NCI-H1417 treated with DMSO at 0.1 percent for 48 hours (cell line): ENCODE results near the gene SAC3D1.

Source experiments
- DNase-seq: peaks from one replicate; lab custom pipeline; 2025; lab: John Stamatoyannopoulos, UW

SAC3D1 gene

DNA sequence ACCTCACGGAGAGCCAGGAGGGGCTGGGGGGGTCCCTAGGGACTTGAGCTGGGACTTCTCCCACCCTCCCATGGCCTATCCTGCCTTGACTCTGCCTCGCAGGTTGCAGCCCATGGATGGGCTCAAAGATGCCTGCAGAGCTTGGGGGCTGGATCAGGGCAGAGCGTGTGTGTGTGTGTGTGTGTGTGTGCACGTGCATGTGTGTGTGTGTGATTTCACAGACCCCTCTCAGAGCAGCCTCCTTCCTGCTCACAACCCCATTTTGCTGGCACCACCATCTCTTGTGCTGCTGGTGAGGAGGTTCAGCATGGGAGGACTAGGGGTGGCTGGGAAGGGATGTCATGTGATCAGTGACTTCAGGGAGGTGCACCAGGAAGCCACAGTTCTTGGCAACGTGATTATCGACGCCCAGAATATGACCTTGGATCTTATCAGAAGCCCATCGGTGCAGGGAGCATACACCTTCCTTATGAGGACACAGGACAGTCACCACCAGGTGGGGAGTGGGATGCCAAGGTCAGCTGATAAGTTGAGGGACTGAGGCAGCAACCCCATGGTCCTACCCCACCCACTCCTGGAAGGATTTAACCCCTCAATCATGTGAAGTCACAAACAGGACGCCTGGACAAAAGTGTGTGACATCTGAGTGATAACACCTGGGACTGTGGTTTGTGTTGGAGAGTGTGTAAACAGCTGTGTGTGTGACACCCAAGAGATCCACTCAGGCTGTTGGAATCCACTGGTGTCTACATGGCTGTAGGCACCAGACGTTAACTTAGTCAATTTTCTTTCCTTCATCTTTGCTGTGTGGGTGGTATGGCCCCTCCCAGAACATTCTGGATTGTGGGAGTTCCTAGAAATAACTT is 19.2 kb downstream of the SAC3D1 start:
- DNase-seq, result no peak

DNA sequence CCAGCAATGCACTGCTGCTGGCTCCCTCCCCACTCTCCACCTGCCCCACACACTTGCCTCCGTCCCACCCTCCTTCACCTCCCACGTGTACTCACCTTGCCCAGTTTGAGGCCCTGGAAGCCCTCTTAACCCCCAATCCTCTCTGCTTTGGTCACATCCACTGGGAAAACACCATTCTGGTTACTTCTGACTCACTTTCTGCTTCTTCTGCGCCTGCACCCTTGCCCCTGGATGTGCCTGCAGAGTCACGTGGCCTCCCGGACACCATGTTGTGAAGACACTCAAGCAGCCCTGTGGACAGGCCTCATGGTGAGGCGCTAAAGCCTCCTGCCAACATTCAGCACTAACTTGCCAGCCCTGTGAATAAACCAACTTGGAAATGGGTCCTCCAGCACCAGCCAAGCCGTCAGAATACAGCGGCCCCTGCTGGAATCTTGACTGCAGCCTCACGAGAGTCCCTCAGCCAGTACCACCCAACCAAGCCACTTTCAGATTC is 20.0 kb downstream of the SAC3D1 start:
- DNase-seq, result no peak

DNA sequence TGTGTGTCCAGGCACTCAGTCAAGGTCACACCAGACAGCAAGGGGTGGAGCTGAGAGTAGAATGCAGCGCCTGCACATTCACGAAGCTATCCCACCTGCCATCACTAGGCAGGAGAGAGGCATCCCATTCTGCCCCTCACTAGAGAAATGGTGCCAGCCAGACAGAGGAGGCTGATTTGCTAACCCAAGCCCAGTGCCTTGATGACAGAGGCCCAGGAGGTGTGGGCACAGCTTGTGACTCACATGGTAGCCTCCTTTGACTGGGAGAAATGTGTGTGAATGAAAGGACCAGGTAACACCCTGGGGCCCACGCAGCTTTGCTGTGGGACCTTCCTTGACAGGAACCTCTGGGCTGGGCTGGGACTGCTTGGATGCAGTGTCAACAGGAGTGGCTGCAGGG is 22.5 kb downstream of the SAC3D1 start:
- no peak for DNase-seq

DNA sequence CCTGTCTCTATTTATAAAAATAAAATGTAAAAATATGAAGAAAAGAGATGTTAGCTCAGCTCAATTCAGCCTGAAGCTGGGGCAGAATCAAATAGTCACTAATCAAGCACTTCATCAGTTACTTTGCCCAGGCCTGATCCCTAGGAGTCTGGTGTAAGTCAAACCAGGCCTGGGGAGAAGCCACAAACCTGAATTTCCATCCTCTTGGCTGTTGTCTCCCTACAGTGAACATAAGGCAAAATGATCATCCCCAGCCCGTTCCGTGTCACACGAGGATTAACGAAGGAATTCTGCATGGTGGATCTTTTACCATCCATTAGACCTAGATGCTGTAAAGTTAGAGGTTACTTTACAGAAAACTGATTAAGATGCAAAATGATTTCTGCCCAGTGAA is 23.8 kb downstream of the SAC3D1 start:
- no peak for DNase-seq

DNA sequence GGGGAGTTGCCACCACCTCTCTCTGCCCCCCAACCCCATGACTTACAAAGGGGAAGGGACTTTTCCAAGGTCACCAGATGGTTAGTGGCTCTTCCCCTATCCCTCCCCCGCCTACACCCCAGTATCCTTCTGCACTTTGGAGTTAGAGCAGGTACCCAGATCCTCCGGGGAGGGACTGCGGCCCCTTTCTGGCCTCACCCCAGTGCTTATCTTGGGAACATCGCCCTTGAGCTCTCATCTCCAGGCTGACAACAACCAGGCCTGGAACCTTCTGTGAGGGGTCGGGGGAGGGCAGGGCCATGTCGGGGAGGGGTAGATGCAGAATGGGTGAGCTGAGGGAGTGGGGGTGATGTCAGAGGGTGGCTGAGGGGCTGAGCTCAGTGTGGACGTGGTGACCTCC is 24.8 kb downstream of the SAC3D1 start:
- DNase-seq, result no peak

DNA sequence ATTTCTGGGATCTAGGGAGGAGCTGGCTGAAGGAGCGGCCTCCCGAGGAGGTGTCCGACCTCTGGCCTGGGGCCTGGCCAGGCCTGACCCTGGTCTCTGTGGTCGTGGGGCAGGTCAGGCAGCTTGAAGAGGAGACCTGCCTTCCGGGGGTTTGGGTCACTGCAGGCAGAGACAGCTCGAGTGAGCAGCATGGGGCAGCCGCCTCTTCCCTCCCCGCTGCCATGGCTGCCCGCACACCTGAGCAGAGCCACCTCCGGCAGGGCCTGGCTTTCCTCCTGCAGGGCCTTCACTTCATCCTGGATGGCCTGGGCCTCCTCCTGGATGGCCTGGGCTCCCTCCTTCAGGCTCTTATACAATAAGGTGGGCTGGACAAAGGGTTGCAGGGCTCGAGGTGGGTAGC is 25.3 kb downstream of the SAC3D1 start:
- DNase-seq, result no peak

DNA sequence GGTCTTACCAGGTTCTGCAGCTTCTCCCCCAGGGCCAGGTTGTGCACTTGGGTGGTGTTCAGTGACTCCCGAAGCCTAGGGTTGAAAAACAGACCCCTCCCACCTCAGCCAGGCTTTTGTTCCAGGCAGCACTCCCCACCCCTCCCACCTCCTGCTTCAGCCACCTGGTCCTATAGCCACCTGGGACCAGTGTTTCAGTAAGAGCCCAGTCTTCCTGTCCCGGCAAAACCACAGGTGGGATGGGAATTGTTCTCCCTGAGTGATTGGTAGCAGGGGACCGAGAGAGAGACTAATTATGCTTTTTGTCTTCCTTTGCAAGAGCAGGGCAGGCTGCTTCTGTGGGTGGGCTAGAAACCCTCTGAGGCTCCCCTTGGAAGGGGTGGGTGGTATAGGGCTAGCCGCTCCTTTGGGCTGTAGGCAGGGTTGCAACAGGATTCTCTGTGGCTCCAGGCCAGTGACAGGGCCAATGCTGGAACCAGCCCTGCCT is 25.8 kb downstream of the SAC3D1 start:
- DNase-seq, result peak; percentile 37

DNA sequence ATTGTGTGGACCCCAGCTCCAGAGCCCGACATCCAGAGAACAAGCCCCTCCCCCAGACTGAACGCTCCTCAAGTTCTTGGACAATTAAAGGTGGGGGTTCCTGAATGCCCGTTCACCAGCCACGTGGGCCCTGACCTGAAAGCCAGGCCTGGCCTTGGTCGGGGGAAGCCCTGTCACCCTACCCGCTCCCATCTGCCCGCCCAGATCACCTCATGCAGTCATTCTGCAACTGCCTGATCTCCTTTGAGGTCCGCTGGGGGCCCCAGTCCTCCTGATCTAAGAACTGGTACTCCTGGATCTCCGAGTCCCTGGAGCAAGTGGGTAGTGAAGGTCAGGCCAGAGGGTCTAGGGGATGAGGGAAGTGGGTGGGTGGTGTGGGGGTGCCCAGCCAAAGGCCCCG is 26.4 kb downstream of the SAC3D1 start:
- DNase-seq, result no peak

DNA sequence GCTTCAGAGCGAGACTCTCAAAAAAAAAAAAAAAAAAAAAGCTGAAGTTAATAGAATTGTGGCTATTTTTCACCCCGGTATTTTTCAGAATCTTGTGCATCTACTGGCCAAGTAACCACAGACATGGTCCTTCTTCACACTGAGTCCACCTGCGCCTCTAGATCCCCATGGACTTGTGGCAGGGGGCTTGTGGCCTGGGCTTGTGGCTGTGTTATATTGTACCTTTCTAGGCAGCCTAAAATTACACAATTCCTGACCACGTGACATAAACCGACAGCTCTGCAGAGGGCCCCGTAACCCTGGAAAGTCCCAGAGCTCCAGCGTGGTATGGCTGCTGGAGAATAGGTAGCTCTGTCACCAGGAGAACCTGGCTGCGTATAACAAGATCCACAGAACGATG is 28.2 kb downstream of the SAC3D1 start:
- DNase-seq, result no peak

DNA sequence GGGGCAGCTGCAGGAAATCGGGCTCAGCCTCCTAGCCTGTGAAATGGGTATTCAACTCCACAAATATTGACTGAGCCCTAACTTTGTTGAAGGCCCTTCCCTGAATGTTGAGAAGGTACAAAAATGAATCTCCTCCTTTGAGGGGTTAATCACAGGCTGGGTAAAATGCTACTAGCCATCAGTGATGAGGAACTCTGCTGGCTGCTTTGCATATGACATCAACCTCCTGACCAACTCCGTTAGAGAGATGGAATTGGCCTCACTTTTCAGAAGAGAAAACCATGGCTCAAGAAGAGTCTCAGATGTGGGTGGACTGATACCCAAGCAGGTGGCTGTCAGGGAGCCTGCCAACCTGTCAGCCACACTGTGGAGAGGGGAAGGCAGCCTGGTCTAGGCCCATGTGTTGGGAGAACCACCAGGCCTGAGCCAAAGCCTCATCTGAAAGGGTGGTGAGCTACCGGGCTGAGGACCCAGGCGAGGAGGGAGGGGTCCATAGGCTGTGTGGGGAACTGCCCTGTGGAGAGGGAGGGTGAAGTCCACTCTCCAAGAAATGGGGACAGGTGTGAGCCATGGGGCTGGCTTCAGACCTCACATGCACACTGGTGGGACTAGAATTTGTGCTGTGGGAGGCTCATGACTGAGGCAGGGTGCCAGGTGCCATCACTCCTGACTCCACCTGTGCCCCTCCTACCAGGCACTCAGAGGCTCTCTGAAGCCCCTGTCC is 31.1 kb downstream of the SAC3D1 start:
- DNase-seq, result no peak

DNA sequence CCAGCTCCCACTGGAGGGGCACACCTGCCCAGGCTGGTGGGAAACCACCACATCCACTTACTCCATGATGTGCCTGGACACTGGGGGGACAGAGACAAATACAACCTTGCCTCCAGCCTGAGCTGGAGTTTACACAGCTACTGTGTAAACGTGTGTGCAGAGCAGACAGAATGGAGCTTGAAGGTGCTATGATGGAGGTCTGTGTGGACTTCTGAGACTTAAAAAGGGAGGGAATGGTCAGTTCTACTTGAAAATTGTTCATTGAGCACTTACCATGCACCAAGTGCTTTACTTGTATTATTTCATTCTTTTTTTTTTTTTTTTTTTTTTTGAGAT is 31.6 kb downstream of the SAC3D1 start:
- DNase-seq, result no peak

DNA sequence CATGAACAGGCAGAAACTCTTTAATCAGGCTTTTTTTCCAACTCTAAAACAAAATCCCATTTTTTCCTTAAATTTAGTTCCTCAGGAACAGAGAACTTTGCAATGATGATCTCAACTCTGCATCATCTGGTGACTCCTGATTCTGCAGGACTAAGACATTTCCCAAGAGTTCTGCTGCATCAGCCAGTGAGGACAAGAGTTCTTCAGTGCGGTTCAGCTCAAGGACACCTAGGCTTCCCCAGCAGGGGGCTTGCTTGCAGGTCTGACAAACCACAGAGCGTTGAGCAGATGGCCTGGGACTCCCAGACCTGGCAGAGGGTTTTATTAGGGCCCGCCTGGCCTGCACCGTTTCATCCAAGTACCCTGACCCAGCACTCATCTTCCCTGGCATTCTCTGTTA is 36.4 kb downstream of the SAC3D1 start:
- no peak for DNase-seq

DNA sequence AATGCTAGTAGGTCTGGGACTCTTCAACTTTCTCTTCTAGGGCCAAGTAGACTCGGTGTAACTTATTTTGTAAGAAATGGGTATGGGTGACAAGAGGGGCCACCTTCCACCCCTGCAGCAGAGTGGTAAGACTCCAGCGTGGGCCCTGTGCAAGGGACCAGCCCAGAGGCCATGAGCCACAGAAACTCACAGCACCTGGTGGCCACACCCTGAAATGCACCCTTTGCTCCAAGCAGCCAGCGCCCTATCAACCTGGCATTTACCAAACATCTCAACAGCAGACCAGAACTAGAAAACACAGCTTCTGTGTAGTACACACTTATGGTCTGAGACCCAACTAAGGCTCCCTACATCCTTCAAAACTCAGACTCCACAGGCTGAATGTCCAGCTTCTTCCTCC is 37.1 kb downstream of the SAC3D1 start:
- no peak for DNase-seq

DNA sequence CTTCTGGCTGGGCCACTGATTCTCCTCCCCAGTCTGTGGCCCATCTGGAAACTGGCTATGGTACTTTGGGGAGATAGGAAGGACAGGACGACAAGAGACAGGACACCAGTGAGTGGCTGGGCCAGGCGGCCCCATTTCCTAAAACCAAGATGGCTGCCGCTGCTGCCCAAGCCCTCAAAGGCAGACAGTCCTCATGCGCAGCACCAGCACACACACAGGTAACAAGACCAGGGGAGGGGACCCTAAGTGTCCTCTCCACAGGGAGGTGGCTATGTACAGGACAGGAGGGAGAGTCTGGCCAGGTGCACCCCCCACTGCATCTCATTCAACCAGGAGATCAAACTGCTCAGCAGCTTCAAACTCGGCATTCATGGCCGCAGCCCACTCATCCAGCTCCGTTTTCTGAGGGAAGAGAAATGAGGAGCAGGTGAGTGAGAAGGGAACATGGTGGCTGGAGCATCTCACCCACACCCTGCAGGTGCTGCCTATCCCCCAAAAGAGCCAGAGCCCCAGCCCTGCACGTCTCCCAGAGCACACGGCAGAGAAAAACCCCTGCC is 37.9 kb downstream of the SAC3D1 start:
- DNase-seq, result no peak

DNA sequence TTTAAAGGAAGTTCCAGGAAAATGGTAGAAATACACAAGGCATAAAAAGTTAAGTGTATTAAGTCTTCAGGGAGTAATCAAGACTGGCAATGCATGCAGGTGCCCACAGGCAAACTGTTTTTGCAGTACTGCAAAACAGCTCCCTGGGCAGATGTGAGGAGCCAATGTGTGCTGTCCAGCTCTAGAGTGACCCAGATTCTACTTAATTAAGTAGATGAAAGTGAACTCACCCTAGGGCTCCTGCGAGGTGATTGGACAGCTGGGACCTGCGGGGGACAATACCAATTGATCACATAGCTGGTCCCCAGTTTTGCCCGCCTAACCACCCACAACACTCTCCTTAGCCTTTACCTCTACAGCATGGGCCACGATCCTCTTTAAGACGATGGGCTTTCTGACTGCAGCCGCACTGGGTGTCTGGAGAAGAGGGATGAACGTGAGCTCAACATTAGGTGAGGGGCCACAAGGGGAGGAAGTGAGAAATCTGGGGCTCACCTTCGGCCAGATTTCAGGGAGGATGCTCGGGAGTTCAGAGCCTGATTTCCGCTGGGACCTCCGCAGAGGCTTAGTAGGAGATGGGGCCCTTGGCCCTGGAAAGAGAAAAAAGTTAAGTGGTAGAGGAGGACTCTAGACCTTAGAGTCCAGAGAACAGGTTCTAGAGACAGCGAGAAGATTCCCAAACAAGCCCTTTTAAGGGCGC is 42.3 kb downstream of the SAC3D1 start:
- no peak for DNase-seq

DNA sequence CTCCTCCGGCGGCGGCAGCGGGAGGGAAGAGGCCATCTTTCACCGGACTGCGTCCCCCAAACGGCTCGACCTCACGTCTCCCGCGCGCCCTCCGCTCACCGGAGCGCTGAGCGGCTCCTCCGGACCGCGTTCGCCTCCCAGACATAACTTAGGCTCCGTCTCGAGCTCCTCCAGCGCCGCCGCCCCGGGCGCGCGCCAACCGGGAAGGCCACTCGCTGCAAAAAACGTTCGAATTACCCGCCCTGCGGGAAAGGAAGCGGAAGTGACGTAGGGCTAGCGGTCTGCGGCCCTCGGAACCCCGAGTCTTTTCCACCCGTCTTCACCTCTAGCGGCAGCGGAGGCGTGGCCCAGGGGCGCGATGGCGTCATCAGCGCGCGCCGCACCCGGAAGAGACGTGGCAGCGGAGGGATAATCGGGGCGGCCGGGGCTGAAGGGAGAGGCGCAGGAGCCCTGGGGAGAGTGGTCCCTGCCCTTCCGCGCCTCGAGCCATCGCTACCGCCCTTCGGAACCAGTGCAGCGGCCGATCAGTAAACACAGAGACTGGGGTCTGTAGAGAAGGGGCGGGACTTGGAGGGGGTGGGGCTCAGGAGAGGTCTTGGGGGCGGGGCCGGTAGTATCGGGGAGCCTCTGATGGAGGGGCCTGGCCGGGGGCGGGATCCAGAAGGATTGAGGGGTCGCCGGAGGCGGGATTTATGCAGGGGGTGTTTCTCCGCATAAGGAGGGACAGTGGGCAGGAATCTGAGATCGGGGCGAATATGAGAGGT is 43.0 kb downstream of the SAC3D1 start, which contains the start of the genes CDCA5 and ZFPL1:
CDCA5 (minus strand) TSS at position 207 of the 764 bp plus-strand sequence; CDS start at position 145, 62 bp downstream.
ZFPL1 (plus strand) TSS at position 389 of the 764 bp plus-strand sequence. CDS start 477 bp downstream, outside the sequence.
- DNase-seq, result peak; percentile 82

DNA sequence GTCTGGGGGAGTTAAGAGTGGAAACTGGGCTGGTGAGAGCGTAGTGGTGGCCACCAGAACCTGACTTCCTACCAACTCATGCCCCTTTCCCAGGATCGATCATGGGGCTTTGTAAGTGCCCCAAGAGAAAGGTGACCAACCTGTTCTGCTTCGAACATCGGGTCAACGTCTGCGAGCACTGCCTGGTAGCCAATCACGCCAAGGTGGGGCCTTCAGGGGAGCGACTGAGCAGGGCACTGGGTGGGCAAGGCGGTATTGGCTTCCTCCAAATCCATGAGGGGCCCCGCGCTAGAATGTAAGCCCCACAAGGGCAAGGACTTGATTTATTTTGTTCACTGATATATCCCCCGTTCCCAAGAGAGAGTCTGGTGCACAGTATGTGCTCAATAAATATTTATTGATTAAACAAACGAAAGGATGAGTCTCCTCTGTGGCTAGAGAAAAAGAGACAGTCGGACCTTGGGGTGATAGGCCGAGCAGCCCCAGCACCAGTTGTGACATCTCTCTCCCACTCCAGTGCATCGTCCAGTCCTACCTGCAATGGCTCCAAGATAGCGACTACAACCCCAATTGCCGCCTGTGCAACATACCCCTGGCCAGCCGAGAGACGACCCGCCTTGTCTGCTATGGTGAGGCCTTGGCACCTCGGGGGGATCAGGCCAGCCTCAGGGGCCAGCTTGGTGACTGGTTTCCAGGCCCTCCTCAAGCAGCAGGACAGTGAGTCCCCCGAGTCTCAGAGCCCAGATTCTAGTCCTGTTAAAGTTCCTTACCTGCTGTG is 43.8 kb downstream of the SAC3D1 start:
- DNase-seq, result no peak

DNA sequence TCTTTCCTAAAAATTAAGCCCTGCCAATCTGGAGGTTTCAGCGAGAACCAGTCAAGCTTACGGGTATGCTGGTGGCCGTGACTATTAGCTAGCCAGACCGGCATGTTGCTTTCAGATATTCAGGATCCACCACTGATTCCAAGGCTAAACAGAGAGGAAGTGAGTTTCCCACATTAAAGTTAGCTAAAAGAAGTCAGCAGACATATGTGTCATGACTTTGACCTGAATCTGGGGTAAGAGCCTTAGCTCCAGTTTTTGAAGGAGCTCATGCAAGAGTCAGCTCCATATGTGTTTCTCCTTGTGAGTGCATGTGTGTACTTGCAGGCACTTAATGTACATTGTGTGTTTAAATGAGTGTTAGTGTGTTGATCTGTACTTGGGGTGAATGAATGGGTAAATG is 44.4 kb downstream of the SAC3D1 start:
- no peak for DNase-seq

DNA sequence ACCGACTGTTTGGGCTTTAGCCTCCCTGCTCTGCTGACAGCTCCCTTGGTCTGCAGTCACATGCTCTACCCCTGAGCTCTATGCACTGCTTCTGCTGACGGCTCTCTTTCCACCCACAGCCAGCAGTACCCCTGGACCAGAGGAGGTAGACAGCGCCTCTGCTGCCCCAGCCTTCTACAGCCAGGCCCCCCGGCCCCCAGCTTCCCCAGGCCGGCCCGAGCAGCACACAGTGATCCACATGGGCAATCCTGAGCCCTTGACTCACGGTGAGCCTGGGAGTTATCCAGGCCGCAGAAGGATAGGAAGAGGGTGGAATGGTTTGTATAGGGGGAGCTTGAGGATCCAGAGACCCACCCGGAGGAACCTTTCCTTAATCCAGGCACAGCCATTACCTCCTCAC is 45.8 kb downstream of the SAC3D1 start:
- DNase-seq, result no peak

DNA sequence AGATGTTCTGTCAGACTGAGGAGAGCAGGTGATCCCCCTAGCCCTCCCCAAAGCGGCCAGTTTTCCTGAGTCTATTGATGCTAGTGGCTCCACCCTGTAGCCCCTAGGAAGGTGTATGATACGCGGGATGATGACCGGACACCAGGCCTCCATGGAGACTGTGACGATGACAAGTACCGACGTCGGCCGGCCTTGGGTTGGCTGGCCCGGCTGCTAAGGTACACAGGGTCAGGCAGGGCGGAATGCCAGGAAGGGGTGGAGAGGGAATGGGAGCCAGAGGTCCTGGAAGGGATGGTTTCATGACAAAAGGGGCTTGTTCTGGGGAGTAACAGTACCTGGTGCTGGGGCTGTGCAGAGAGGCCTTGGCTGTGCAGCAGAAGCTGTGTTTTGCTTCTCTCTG is 46.2 kb downstream of the SAC3D1 start:
- DNase-seq, result no peak

DNA sequence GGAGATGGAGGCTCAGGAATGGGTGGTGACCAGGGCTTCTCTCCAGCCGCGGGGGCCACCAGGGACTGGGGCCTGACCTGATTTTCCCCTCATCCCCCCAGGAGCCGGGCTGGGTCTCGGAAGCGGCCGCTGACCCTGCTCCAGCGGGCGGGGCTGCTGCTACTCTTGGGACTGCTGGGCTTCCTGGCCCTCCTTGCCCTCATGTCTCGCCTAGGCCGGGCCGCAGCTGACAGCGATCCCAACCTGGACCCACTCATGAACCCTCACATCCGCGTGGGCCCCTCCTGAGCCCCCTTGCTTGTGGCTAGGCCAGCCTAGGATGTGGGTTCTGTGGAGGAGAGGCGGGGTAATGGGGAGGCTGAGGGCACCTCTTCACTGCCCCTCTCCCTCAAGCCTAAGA is 46.8 kb downstream of the SAC3D1 start:
- DNase-seq, result no peak
